IMR-90 (cell line): ENCODE data around the gene ENAH. TPM values are rescaled to one million over a fixed set of nuclear protein-coding genes. Genes with fewer than 3 reads are reported as not detected.
A peak's percentile ranks its signal among the peaks of the same experiment; 100 is the strongest.

Experiments used
- ATAC-seq: fragments of 200-7000 bp; cut with Tn5 transposase; 2 replicates; pipeline ENCODE4 v1.9.1; 2020; ENCODE audit warnings: low read depth, mild to moderate bottlenecking, moderate library complexity
- BruUV-seq: library from RNA; stranded (reverse); fragments of 400-500 nt; replicated peaks from 2 replicates; lab custom pipeline; 2021; lab: Mats Ljungman, UMichigan
- CTCF ChIA-PET: fragments of 300-600 bp; formaldehyde crosslinking; extraction: SDS; loops from one replicate; lab custom pipeline; 2021; ENCODE audit warnings: antibody characterized with exemption; lab: Yijun Ruan, JAX
- POLR2A ChIA-PET: fragments of 300-600 bp; sonication (Branson Sonifier 250); formaldehyde crosslinking; loops from one replicate; lab custom pipeline; 2022; ENCODE audit warnings: antibody characterized with exemption; ENCODE audit not compliant: unreplicated experiment; lab: Charles Lee
- DNase-seq: peaks from one replicate; pipeline ENCODE4 v3.0.0; 2013
- H2AFZ ChIP-seq: replicated peaks from 2 replicates; pipeline ENCODE3; 2013; ENCODE audit warnings: low read length, mild to moderate bottlenecking; ENCODE audit not compliant: poor library complexity
- H2AK5ac ChIP-seq: 2 replicates; pipeline ENCODE4 v1.6.1; 2013; ENCODE audit warnings: low read depth, low read length, inconsistent platforms
- H2AK9ac ChIP-seq: replicated peaks from 2 replicates; pipeline ENCODE3; 2013; ENCODE audit warnings: mild to moderate bottlenecking, low read depth, low read length, moderate library complexity; ENCODE audit not compliant: poor library complexity
- H2BK120ac ChIP-seq: 2 replicates; pipeline ENCODE4 v1.6.1; 2013; ENCODE audit warnings: low read depth, low read length, inconsistent platforms
- H2BK15ac ChIP-seq: 3 replicates; pipeline ENCODE4 v1.6.1; 2013; ENCODE audit warnings: low read depth, low read length, inconsistent platforms
- H2BK20ac ChIP-seq: 2 replicates; pipeline ENCODE4 v1.6.1; 2013; ENCODE audit warnings: low read depth, mild to moderate bottlenecking, inconsistent platforms, low read length, moderate library complexity
- H2BK5ac ChIP-seq: 2 replicates; pipeline ENCODE4 v1.6.1; 2013; ENCODE audit warnings: mild to moderate bottlenecking, low read depth, low read length, inconsistent platforms; ENCODE audit not compliant: poor library complexity, severe bottlenecking
- H3K14ac ChIP-seq: replicated peaks from 2 replicates; pipeline ENCODE4 v1.6.1; 2013; ENCODE audit warnings: low read depth, low read length, inconsistent platforms
- H3K18ac ChIP-seq: 2 replicates; pipeline ENCODE4 v1.6.1; 2013; ENCODE audit warnings: low read depth, low read length, control low read depth
- H3K23ac ChIP-seq: 2 replicates; pipeline ENCODE4 v1.6.1; 2013; ENCODE audit warnings: low read depth, low read length, inconsistent platforms
- H3K27ac ChIP-seq: 2 replicates; pipeline ENCODE4 v1.5.1; 2013; ENCODE audit warnings: mild to moderate bottlenecking, control low read depth, low read length; ENCODE audit not compliant: insufficient read depth
- H3K27me3 ChIP-seq: 2 replicates; pipeline ENCODE4 v1.6.1; 2013; ENCODE audit warnings: low read length; ENCODE audit not compliant: control insufficient read depth, insufficient read depth
- H3K36me3 ChIP-seq: 2 replicates; pipeline ENCODE4 v1.6.1; 2013; ENCODE audit warnings: low read length, mixed read lengths; ENCODE audit not compliant: control insufficient read depth, insufficient read depth
- H3K4ac ChIP-seq: 2 replicates; pipeline ENCODE4 v1.6.1; 2013; ENCODE audit warnings: low read depth, low read length, inconsistent platforms
- H3K4me1 ChIP-seq: 2 replicates; pipeline ENCODE4 v1.6.1; 2013; ENCODE audit warnings: low read length, mixed read lengths; ENCODE audit not compliant: control insufficient read depth, insufficient read depth
- H3K4me2 ChIP-seq: 2 replicates; pipeline ENCODE4 v1.6.1; 2013; ENCODE audit warnings: low read depth, mild to moderate bottlenecking, control low read depth, low read length, moderate library complexity
- H3K4me3 ChIP-seq: 2 replicates; pipeline ENCODE4 v1.5.1; 2013; ENCODE audit warnings: low read depth, mild to moderate bottlenecking, control low read depth, low read length, moderate library complexity; ENCODE audit not compliant: insufficient read depth
- H3K56ac ChIP-seq: 2 replicates; pipeline ENCODE4 v1.6.1; 2013; ENCODE audit warnings: low read length, inconsistent platforms; ENCODE audit not compliant: insufficient read depth; ENCODE audit errors: extremely low read depth
- H3K79me1 ChIP-seq, 2 experiments: 2 replicates each; pipeline ENCODE4 v1.6.1; 2013; ENCODE audit warnings: low read length in 2 of 2, inconsistent platforms in 1 of 2, low read depth in 1 of 2
- H3K9ac ChIP-seq: 2 replicates; pipeline ENCODE4 v1.6.1; 2013; ENCODE audit warnings: low read depth, low read length, control low read depth
- H3K9me1 ChIP-seq: 2 replicates; pipeline ENCODE4 v1.6.1; 2013; ENCODE audit warnings: low read length, inconsistent platforms; ENCODE audit not compliant: insufficient read depth
- H3K9me3 ChIP-seq: 2 replicates; pipeline ENCODE4 v1.6.1; 2013; ENCODE audit warnings: low read length; ENCODE audit not compliant: control insufficient read depth, insufficient read depth
- H4K20me1 ChIP-seq: 2 replicates; pipeline ENCODE4 v1.6.1; 2013; ENCODE audit warnings: low read length, inconsistent platforms; ENCODE audit not compliant: insufficient read depth
- H4K5ac ChIP-seq: 2 replicates; pipeline ENCODE4 v1.6.1; 2013; ENCODE audit warnings: mild to moderate bottlenecking, low read depth, low read length, control low read depth
- H4K8ac ChIP-seq, 2 experiments: 2 replicates each; pipeline ENCODE4 v1.6.1; 2013; ENCODE audit warnings: low read depth in 2 of 2, low read length in 2 of 2, control low read depth in 1 of 2, inconsistent platforms in 1 of 2
- H4K91ac ChIP-seq: 2 replicates; pipeline ENCODE4 v1.6.1; 2013; ENCODE audit warnings: low read depth, low read length, inconsistent platforms; ENCODE audit not compliant: insufficient read depth
- FOS ChIP-seq: fragments of 150-350 bp; IDR thresholded peaks from 2 replicates; pipeline ENCODE4 v1.6.1; 2016; ENCODE audit warnings: low read depth, low read length
- WGBS, 2 experiments: methylation state at CpG; one replicate each; pipeline versions ENCODE4 v1.1.5 to v1.1.7; 2013; ENCODE audit warnings: missing lambda C conversion rate in 2 of 2; ENCODE audit not compliant: insufficient read length in 1 of 2; ENCODE audit errors: extremely low coverage in 2 of 2; 5-methylcytosine and 5-hydroxymethylcytosine counted together
- dilution Hi-C: fragments of 300-500 bp; cut with HindIII; formaldehyde crosslinking; loops from one replicate; pipeline ENCODE4 v1.14.3; 2018; ENCODE audit warnings: low sequenced_read_pairs; ENCODE audit not compliant: unreplicated experiment
- in situ Hi-C: fragments of 300-500 bp; cut with MboI; formaldehyde crosslinking; loops from 3 replicates; pipeline ENCODE4 v1.14.3; 2019; ENCODE audit warnings: low sequenced_read_pairs, inconsistent platforms, mixed read lengths
- intact Hi-C: fragments of 100-400 bp; cut with micrococcal nuclease; formaldehyde crosslinking; loops from 2 replicates; pipeline ENCODE4 v1.10.0; 2022
- polyA plus RNA-seq, 3 experiments: library from polyadenylated mRNA; depleted of rRNA; stranded (reverse); fragments of >200 nt; gene quantifications; 2 replicates each; pipeline ENCODE4 v1.2.3, GENCODE V29; 2012; ENCODE audit warnings: low replicate concordance in 1 of 3
- total RNA-seq: library from RNA; depleted of rRNA; stranded (reverse); fragments of >200 nt; gene quantifications from 2 replicates; pipeline ENCODE4 v1.2.3, GENCODE V29; 2012
- TF ChIP-seq, protein P1 (sequence below): fragments of 150-350 bp; IDR thresholded peaks from 2 replicates; pipeline ENCODE4 v1.6.1; 2017; ENCODE audit warnings: mild to moderate bottlenecking, antibody characterized with exemption, low read length, low read depth

The ENAH gene
- total and polyA plus RNA-seq, 2 of the 4 experiments (the other 2 are of a cell fraction): 61.3 to 86.9 TPM

DNA sequence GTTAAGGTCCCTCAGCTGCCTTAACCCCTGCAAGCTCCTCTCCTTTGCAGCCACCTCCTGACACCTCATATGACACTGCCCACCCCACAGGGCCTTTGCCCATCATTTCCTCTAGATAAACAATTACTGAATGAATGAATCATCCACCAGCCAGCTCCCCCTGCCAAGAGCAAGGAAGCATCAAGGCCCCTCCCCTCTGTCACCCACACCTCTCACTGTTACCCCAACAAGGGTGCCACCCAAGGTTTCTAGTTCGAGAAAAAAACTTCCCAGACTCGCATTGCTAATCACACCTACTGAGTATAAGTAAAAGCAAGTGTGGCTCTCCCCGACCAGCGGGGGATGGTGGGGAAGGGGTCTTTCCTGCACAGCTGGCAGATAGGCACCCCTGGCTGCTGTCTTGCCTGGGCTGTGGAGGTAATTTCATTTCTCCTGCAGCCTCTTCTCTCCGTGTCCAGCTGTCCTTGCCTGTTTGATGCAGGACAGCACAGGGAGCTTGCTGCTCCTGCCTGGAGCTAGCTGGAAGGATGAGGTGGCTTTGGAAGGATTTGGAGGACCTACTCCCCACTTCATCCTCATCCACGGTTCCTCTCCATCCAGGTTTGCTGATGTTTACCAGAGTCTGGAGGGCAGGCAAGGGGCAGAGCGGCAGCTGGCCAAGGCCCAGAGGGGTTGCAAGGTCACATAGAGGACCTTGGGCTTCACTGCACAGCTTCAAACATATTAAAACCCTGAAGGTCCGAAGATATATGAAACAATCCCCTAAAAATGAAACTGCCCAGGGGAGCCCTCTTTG, 192.0 kb downstream of the ENAH start:
- Histone ChIP-seq H2AK9ac (no peak overlapping the region), H2AK5ac (peak overlapping the region; percentile 44; the same call in 1 of the 2 replicates), H2BK15ac (no peak overlapping the region), H3K4me1 (peaks cover 14% of the 10 kb centered on the region), H3K4ac (no peak overlapping the region), H4K91ac (no peak overlapping the region), H3K79me1 (no peaks in the 10 kb centered on the region), H3K14ac (no peak overlapping the region), H3K9ac (no peak overlapping the region), H3K9me3 (no peaks in the 10 kb centered on the region), H3K27me3 (0 out of 2 replicates have a peak, but pooled peaks cover 1% of the 10 kb centered on the region), H3K4me3 (no peak overlapping the region), H3K4me2 (no peak overlapping the region; the same call in 1 of the 2 replicates), H4K5ac (no peak overlapping the region), H4K20me1 (no peaks in the 10 kb centered on the region; the same call in 1 of the 2 replicates), H2AFZ (peak overlapping the region; percentile 26), H3K36me3 (no peaks in the 10 kb centered on the region), H2BK20ac (no peak overlapping the region), H3K9me1 (peaks cover 12% of the 10 kb centered on the region), H3K27ac (no peak overlapping the region), H4K8ac (no peak overlapping the region), H3K56ac (no peak overlapping the region), H3K18ac (no peak overlapping the region), H3K23ac (no peak overlapping the region), H2BK120ac (no peak overlapping the region), H2BK5ac (no peak overlapping the region)
- ATAC-seq: peak; percentile 16
- DNase-seq: no peak
- TF ChIP-seq FOS: 0 out of 2 replicates have a peak, but pooled peaks have one; percentile 21
- TF ChIP-seq, protein P1, sequence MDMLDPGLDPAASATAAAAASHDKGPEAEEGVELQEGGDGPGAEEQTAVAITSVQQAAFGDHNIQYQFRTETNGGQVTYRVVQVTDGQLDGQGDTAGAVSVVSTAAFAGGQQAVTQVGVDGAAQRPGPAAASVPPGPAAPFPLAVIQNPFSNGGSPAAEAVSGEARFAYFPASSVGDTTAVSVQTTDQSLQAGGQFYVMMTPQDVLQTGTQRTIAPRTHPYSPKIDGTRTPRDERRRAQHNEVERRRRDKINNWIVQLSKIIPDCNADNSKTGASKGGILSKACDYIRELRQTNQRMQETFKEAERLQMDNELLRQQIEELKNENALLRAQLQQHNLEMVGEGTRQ: no peak
- ChIA-PET POLR2A (no interaction called here), CTCF (interaction anchor here (2.3 kb wide), 1 partner anchor 14 kb away, joined by 6 read pairs; no protein-coding TSS in a partner anchor)
- 50% methylated on average over 1 of the region's 8 CpGs; no CpG with 5 or more reads in 1 of the 2 experiments for WGBS, 2 experiments
- in situ Hi-C loops (no loop called here), dilution Hi-C loops (loop anchor here (25.0 kb wide), 1 partner anchor 526 kb away; the partner anchor contains the start of gene SDE2), intact Hi-C loops (no loop called here)
- BruUV-seq: no TSS peak
